H4 (cell line): ENCODE measurements around the gene C5orf47. TPM values are rescaled to one million over a fixed set of nuclear protein-coding genes. Genes with fewer than 3 reads are reported as not detected.

Source experiments
- DNase-seq: peaks from one replicate; pipeline ENCODE4 v3.0.0-alpha.2; 2015; ENCODE audit warnings: low spot score
- total RNA-seq: library from RNA; depleted of rRNA; stranded (reverse); fragments of >200 nt; shearing (Covaris generic); gene quantifications from 2 replicates; pipeline ENCODE4 v1.2.3, GENCODE V29; 2014; rRNA removed

C5orf47 gene
- total RNA-seq, 1 experiment from 2014 or later, result not detected

GRCh38 chr5:174044466-174045254 is 55.7 kb downstream of the C5orf47 start:
- DNase-seq, result no peak

- peak; percentile 94 for DNase-seq
These were observed 56.6 kb downstream of the C5orf47 start, which contains the start of gene NSG2 for GRCh38 chr5:174045470-174046025. Gene NSG2 (plus strand): TSS chr5:174045706. CDS start chr5:174046756, 1,050 bp downstream.

- DNase-seq, result no peak
These were observed 57.6 kb downstream of the C5orf47 start for GRCh38 chr5:174046558-174046957.

GRCh38 chr5:174047472-174048099 is 58.6 kb downstream of the C5orf47 start:
- DNase-seq, result no peak

- no peak for DNase-seq
These were observed 63.7 kb downstream of the C5orf47 start for GRCh38 chr5:174052636-174053035.

GRCh38 chr5:174053905-174054304 is 64.9 kb downstream of the C5orf47 start:
- no peak for DNase-seq

Other genes with a start within 250 kb of the C5orf47 start
- gene CPEB4, start 100.8 kb upstream of the C5orf47 start, total RNA-seq, result 5.6 and 6.2 TPM in 2 replicates
- gene NSG2, start 56.5 kb downstream of the C5orf47 start, total RNA-seq, result not detected in 2 replicates